Esophagus muscularis mucosa (tissue), 4 donors: ENCODE results near the gene ZNF292. TPM values are rescaled to one million over a fixed set of nuclear protein-coding genes. Genes with fewer than 3 reads are reported as not detected.
"Not testable (repeated sequence)": the region's sequence is repeated elsewhere in the genome, so short reads cannot be mapped to it uniquely, and the experiment has no call there.

Experiments
- DNase-seq: peaks from one replicate; pipeline ENCODE4 v3.0.0-alpha.2; 2017; ENCODE audit errors: extremely low spot score
- H3K27ac ChIP-seq, 4 donors: fragments of 200-600 bp; sonication (generic); replicated peaks in 1 of 4; 1 replicate in 3 of 4; 2 replicates in 1 of 4; pipeline ENCODE4 v1.5.1; 2016 to 2019; ENCODE audit warnings: mild to moderate bottlenecking in 1 of 4
- H3K27me3 ChIP-seq, 4 donors: fragments of 200-600 bp; sonication (generic); one replicate each; pipeline versions ENCODE4 v1.5.1 to v1.6.0; 2016 to 2019
- H3K36me3 ChIP-seq, 4 donors: fragments of 200-600 bp; sonication (generic); one replicate each; pipeline ENCODE4 v1.5.1; 2016 to 2019
- H3K4me1 ChIP-seq, 4 donors: fragments of 200-600 bp; sonication (generic); one replicate each; pipeline ENCODE4 v1.5.1; 2016 to 2019
- H3K4me3 ChIP-seq, 4 donors: fragments of 200-600 bp; sonication (generic); 1 replicate in 2 of 4; 2 replicates in 2 of 4; pipeline ENCODE4 v1.5.1; 2016 to 2019; ENCODE audit warnings: mild to moderate bottlenecking in 4 of 4, moderate library complexity in 1 of 4
- H3K9me3 ChIP-seq, 4 donors: fragments of 200-600 bp; sonication (generic); 1 replicate in 3 of 4; 2 replicates in 1 of 4; pipeline ENCODE4 v1.5.1; 2016 to 2019
- CTCF ChIP-seq, 3 experiments: fragments of 200-600 bp in 2 of 3; fragments of 450-650 bp in 1 of 3; sonication (generic) in 2 of 3; IDR thresholded peaks; one replicate each; pipeline ENCODE4 v1.5.1; 2017 to 2019; ENCODE audit warnings: antibody characterized with exemption in 3 of 3, mild to moderate bottlenecking in 2 of 3, moderate library complexity in 1 of 3
- EP300 ChIP-seq: sonication (generic); formaldehyde crosslinking; IDR thresholded peaks from one replicate; pipeline ENCODE4 v1.6.1; 2017; ENCODE audit warnings: antibody characterized with exemption
- POLR2A ChIP-seq: fragments of 450-650 bp; IDR thresholded peaks from one replicate; pipeline ENCODE4 v1.6.1; 2017; ENCODE audit warnings: antibody characterized with exemption, moderate library complexity, mild to moderate bottlenecking, low read depth
- POLR2AphosphoS5 ChIP-seq, 2 donors: sonication (generic); formaldehyde crosslinking; IDR thresholded peaks; one replicate each; pipeline ENCODE4 v1.6.1; 2017; ENCODE audit warnings: antibody characterized with exemption in 2 of 2
- WGBS: methylation state at CpG from one replicate; pipeline ENCODE4 v1.1.5; 2018; 5-methylcytosine and 5-hydroxymethylcytosine counted together
- intact Hi-C: fragments of 100-400 bp; cut with DNase I; formaldehyde crosslinking; loops from one replicate; pipeline ENCODE4 v1.15.1; 2023
- total RNA-seq, 4 donors: library from RNA; depleted of rRNA; stranded (reverse); fragments of >200 nt; gene quantifications; one replicate each; pipeline versions ENCODE4 v1.1.0 to v1.2.1, GENCODE V29; 2016

The ZNF292 gene
- total RNA-seq, 4 donors from 2014 or later = 28.3 to 44.9 (median 32.2) TPM

DNA sequence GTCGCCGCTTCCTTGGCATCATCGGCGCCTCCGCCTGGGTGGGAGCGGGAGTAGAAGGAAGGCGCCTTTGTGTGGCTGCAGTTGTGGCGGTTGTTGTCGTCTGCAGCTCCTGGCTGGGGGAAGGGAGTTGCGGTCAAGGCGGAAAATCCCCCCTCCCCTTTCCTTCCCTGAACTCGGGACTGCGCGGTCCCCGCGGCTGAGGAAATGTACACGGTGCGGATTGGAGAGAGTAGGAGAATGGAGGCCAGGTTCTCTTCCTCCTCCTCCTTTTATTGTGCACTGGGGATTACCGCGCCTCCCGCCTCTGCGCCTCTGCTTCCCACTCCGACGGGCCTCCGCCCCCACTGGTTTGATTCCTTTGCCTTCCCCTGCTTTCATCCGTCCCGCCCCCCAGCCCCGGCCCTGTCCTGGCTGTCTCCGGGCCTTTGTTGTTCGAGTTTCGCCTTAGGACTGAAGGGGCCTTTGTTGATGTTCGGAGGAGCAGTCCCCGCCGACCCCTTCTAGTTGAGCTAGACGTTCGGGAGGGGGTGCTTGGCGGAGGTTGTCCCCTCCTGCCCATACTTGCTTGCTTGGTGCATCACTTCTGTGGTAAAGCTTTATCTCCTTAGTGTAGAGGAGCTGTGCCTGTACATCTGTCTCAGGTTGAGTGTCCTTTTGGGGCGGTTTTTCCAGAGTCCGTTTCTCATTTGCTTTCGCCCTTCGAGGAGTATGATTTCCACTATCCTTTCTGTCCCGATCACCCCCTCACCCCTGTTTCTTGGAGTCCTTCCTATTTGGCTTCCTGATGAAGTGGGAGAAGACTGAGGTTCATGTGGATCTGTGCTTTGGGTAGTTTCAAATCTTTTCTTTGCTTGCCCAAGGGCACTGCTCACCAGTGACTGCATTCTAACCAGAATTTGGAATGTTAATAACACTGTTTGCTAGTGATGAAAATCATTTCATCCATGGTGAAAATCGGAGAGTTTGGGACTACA, 764 bp downstream of the ZNF292 start:
- Histone ChIP-seq H3K36me3 (no peaks in the 10 kb centered on the region), H3K27me3 (no peaks in the 10 kb centered on the region), H3K4me1 (peaks cover 30 to 80% (median 72%) of the 10 kb centered on the region in 4 donors), H3K9me3 (no peaks in the 10 kb centered on the region), H3K27ac (peak overlapping the region; percentile 93 to 99 (median 94)), H3K4me3 (peak overlapping the region; percentile 86 to 100 (median 92))
- no peak for DNase-seq
- intact Hi-C loops = loop anchor here (10.0 kb wide), 1 partner anchor 319 kb away; the partner anchor contains the start of gene SLC35A1
- 1% methylated on average over 43 of the region's 43 CpGs for WGBS
- no peak for TF ChIP-seq POLR2AphosphoS5 (IDR thresholded peaks at IDR 0.05)

DNA sequence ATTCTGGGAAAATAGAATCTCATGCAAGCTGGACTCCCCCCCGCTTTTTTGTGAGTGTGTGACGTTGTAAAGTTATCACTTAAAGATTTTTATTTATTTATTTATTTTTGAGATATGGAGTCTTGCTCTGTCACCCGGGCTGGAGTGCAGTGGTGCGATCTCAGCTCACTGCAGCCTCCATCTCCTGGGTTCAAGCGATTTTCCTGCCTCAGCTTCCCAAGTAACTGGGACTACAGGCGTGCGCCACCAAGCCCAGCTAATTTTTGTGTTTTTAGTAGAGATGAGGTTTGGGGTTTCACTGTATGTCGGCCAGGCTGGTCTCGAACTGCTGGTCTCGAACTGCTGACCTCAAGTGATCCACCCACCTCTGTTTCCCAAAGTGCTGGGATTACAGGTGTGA, 2.2 kb downstream of the ZNF292 start:
- H3K27me3 ChIP-seq, H3K36me3 ChIP-seq, DNase-seq, H3K4me3 ChIP-seq, H3K9me3 ChIP-seq: not testable (repeated sequence)
- intact Hi-C loops = loop anchor here (10.0 kb wide), 1 partner anchor 317 kb away; the partner anchor contains the start of gene SLC35A1
- H3K27ac ChIP-seq = peak overlapping the region in 1 of 4 donors; percentile 99
- peaks cover 29 to 81% (median 75%) of the 10 kb centered on the region in 4 donors for H3K4me1 ChIP-seq
- WGBS = 84% methylated on average over 10 of the region's 10 CpGs

- no peaks in the 10 kb centered on the region for H3K9me3 ChIP-seq
- no peaks in the 10 kb centered on the region for H3K36me3 ChIP-seq
- TF ChIP-seq CTCF (IDR thresholded peaks at IDR 0.05) (no peak), POLR2AphosphoS5 (IDR thresholded peaks at IDR 0.05) (no peak), EP300 (no peak), POLR2A (no peak)
- intact Hi-C loops = no loop called here
- WGBS = 80% methylated on average over 4 of the region's 4 CpGs
- DNase-seq = no peak
- no peak overlapping the region for H3K4me3 ChIP-seq
- H3K4me1 ChIP-seq = peaks cover 21 to 92% (median 76%) of the 10 kb centered on the region in 4 donors
- H3K27ac ChIP-seq = no peak overlapping the region
- no peaks in the 10 kb centered on the region for H3K27me3 ChIP-seq
These were observed 5.9 kb downstream of the ZNF292 start for GRCh38 chr6:87161299-87161698.

DNA sequence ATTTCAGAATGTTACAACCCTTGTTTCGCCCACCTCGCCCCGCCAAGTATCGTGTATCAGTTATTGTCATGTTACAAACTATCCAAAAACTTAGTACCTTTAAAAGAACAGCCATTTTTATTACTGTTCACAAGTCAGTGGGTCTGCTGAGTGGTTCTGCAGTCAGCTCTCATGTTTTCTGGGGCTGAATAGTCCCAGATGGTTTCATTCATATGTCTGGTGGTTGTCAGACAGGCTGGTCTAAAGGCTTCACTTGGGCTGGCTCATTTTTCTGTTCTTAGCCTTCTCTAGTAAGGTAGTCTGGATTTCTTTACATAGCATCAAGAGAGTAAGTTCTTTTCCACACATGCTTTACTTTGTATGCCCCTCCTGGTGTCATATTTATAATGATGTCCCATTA, 8.6 kb downstream of the ZNF292 start:
- DNase-seq = no peak
- Histone ChIP-seq H3K9me3 (no peaks in the 10 kb centered on the region), H3K4me3 (no peak overlapping the region), H3K4me1 (peaks cover 8 to 77% (median 69%) of the 10 kb centered on the region in 4 donors), H3K27me3 (no peaks in the 10 kb centered on the region), H3K27ac (no peak overlapping the region), H3K36me3 (no peaks in the 10 kb centered on the region)
- intact Hi-C loops = no loop called here
- 87% methylated on average over 4 of the region's 4 CpGs for WGBS
- TF ChIP-seq POLR2AphosphoS5 (IDR thresholded peaks at IDR 0.05) (no peak), POLR2A (no peak), EP300 (no peak), CTCF (IDR thresholded peaks at IDR 0.05) (no peak)

GRCh38 chr6:87164506-87164905, 9.1 kb downstream of the ZNF292 start:
- H3K4me3 ChIP-seq = no peak overlapping the region
- 91% methylated on average over 7 of the region's 7 CpGs for WGBS
- peaks cover 8 to 80% (median 70%) of the 10 kb centered on the region in 4 donors for H3K4me1 ChIP-seq
- no peak for DNase-seq
- TF ChIP-seq POLR2AphosphoS5 (IDR thresholded peaks at IDR 0.05) (no peak), POLR2A (no peak), CTCF (IDR thresholded peaks at IDR 0.05) (no peak), EP300 (no peak)
- H3K27me3 ChIP-seq = no peaks in the 10 kb centered on the region
- intact Hi-C loops = no loop called here
- no peaks in the 10 kb centered on the region for H3K36me3 ChIP-seq
- no peaks in the 10 kb centered on the region for H3K9me3 ChIP-seq
- no peak overlapping the region for H3K27ac ChIP-seq
